Neural progenitor cell (in vitro differentiated cells): Measurements from ENCODE around the gene CRYBA4.
A peak's percentile ranks its signal among the peaks of the same experiment; 100 is the strongest.

ENCODE experiments used
- EZH2 ChIP-seq: fragments of 200-600 bp; sonication (generic); IDR thresholded peaks from 2 replicates; pipeline ENCODE4 v1.6.1; 2017; ENCODE audit warnings: antibody characterized with exemption, mild to moderate bottlenecking, moderate library complexity
- EZH2phosphoT487 ChIP-seq: fragments of 200-600 bp; sonication (generic); IDR thresholded peaks from 2 replicates; pipeline ENCODE4 v1.6.1; 2017; ENCODE audit warnings: antibody characterized with exemption
- TF ChIP-seq, protein P1 (sequence below): fragments of 200-600 bp; sonication (generic); IDR thresholded peaks from 2 replicates; pipeline ENCODE4 v1.5.1; 2017; ENCODE audit warnings: antibody characterized with exemption, mild to moderate bottlenecking

DNA sequence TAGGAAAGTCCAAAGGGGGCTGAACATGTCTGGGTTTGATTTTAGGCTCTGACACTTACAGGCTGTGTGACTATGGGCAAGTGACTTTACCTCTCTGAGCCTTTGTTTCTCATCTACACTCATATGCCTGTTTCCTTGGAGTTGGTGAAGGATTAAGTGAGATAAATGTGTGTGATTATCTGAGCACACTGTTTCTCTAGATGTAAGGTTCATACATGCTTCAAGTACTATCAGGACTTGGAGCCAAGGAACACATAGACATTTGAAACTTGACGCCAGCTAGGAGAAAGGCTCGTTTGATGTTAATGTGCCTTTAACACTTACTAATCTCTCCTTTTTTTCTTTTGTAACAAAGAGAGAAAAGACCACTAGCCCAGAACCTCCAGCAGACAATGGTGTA lies 13.6 kb upstream of the CRYBA4 start:
- TF ChIP-seq, protein P1, sequence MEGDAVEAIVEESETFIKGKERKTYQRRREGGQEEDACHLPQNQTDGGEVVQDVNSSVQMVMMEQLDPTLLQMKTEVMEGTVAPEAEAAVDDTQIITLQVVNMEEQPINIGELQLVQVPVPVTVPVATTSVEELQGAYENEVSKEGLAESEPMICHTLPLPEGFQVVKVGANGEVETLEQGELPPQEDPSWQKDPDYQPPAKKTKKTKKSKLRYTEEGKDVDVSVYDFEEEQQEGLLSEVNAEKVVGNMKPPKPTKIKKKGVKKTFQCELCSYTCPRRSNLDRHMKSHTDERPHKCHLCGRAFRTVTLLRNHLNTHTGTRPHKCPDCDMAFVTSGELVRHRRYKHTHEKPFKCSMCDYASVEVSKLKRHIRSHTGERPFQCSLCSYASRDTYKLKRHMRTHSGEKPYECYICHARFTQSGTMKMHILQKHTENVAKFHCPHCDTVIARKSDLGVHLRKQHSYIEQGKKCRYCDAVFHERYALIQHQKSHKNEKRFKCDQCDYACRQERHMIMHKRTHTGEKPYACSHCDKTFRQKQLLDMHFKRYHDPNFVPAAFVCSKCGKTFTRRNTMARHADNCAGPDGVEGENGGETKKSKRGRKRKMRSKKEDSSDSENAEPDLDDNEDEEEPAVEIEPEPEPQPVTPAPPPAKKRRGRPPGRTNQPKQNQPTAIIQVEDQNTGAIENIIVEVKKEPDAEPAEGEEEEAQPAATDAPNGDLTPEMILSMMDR = no peak
- TF ChIP-seq EZH2phosphoT487 (peak; percentile 37), EZH2 (no peak)
